SW 1271 (cell line): Measurements from ENCODE around the gene TNFSF9.
A peak's percentile ranks its signal among the peaks of the same experiment; 100 is the strongest.
"Not testable (repeated sequence)": the region's sequence is repeated elsewhere in the genome, so short reads cannot be mapped to it uniquely, and the experiment has no call there.

Source experiments
- DNase-seq, 2 experiments: peaks; one replicate each; lab custom pipeline; 2025; lab: John Stamatoyannopoulos, UW

TNFSF9 gene

GRCh38 chr19:6572217-6572616 lies 41.4 kb downstream of the TNFSF9 start:
- no peak for DNase-seq

DNA sequence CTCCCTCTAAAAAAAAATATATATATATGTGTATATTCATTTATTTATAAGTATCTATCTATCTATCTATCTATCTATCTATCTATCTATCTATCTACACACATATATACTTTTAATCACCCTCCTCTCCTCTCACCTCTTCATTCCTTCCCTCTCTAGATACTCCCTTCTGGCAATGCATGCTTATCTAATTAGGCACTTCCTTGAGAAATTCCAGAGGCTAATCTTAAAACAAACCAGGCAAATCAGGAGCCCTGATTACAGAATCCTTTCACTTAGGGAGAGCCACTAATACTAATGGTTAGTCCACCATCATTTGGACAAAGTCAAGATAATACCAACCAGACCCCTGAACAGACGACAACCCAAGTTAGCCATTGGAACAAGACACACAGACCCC lies 42.5 kb downstream of the TNFSF9 start:
- DNase-seq: no peak

DNA sequence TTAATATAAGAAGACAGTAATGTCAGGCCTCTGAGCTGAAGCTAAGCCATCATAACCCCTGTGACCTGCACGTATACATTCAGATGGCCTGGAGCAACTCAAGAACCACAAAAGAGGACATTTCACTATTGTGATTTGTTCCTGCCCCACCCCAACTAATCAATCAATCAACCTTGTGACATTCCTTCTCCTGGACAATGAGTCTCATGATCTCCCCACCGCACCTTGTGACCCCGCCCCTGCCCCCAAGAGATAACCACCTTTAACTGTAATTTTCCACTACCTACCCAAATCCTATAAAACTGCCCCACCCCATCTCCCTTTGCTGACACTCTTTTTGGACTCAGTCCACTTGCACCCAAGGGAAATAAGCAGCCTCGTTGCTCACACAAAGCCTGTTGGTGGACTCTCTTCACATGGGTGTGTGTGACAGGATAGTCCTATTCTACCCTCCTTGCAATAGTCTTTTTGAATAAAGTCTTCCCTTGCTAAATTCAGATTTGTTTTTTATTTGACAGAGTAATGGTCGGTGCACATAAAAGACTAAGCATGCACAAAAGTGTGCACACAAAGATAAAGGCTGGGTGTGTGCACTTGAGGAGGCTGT lies 46.1 kb downstream of the TNFSF9 start:
- no peak for DNase-seq

DNA sequence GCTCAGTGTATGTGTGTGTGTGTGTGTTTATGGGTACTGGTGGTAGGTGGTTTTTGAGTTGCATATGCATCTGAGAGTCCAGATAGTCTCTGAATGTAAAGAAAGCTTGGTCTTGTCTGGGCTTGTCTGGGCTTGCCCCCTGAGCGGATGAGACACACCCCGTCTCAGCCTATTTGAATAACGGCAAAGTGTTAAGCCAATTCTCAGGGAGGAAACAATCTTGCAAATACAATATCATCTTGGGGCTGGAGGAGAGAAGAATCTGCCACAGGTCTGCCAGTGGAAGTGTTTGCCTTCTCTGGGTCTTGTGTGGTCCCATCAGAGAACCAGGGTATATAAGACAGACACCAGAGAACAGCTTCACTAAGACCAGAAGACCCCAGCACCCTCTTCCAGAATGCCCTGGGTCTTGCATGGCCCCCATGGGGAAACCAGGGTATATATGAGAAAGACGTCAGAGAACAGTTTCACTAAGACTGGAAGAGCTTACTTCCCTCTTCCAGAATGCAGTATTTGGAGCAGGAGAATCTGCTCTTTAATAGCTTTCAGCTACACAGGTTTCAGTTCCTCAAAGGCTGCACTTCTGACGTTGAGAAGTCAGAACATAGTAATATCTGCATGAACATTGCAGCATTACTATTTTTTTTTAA lies 46.8 kb downstream of the TNFSF9 start:
- DNase-seq: no peak

DNA sequence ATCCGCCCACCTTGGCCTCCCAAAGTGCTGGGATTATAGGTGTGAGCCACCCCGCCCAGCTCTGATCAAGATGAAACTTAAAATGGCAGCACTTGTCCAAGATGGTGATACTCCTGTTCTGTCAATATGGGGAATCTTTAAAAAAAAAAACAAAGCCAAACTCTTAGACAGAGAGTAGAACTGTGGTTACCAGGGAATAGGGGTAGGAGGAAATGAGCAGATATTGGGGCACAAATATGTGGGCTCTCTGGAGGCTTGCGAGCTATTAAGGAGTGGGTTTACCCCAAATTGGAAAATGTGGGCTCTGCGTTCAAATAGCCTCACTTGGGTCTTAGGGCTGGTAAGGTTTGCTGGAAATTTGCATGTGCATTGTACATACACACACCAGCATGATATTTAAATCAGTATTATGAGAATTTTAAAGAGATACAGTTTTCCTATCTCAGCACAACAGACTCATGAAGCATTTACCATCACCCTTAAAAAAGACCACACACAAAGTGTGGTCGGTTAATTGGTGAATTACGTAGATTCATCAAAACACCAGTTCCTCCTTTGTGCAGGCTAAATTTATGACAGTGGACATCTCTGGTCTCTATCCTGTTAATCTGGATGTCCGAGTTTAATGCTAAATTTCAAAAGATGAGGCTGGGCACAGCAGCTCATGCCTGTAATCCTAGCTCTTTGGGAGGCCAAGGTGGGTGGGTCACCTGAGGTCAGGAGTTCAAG lies 48.8 kb downstream of the TNFSF9 start:
- no peak for DNase-seq

DNA sequence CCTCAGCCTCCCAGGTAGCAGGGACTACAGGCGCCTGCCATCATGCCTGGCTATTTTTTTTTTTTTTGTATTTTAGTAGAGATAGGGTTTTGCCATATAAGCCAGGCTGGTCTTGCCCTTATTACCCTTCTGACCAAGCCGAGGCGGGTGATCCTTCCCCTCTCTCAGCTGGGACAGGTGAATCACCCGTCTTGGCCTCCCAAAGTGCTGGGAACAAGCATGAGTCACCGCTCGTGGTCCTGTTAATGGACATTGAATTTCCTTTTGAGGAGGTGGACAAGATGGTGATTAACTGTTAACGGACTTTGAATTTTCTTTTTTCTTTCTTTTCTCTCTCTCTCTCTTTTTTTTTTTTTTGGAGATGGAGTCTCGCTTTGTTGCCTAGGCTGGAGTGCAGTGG lies 49.5 kb downstream of the TNFSF9 start:
- DNase-seq: peak; percentile 38 to 58

GRCh38 chr19:6582515-6583484 lies 52.0 kb downstream of the TNFSF9 start:
- DNase-seq: not testable (repeated sequence)
